NB4 (cell line): Measurements from ENCODE around the gene SPRR1A.

Experiments
- CTCF ChIP-seq: IDR thresholded peaks from one replicate; pipeline ENCODE4 v1.5.1; 2012; ENCODE audit warnings: low read depth, low read length
- POLR2A ChIP-seq: IDR thresholded peaks from 2 replicates; pipeline ENCODE4 v1.6.1; 2011; ENCODE audit warnings: mild to moderate bottlenecking; ENCODE audit not compliant: insufficient read length; ENCODE audit errors: extremely low read depth

- TF ChIP-seq CTCF = no peak
- TF ChIP-seq POLR2A = no peak
These were observed 16.7 kb upstream of the SPRR1A start for GRCh38 chr1:152967201-152967600.
